ENCODE results near the gene LEKR1. TPM values are rescaled to one million over a fixed set of nuclear protein-coding genes. Genes with fewer than 3 reads are reported as not detected.

LEKR1 gene
- total and polyA plus RNA-seq, 2 donors = 0.37 to 2.7 TPM

DNA sequence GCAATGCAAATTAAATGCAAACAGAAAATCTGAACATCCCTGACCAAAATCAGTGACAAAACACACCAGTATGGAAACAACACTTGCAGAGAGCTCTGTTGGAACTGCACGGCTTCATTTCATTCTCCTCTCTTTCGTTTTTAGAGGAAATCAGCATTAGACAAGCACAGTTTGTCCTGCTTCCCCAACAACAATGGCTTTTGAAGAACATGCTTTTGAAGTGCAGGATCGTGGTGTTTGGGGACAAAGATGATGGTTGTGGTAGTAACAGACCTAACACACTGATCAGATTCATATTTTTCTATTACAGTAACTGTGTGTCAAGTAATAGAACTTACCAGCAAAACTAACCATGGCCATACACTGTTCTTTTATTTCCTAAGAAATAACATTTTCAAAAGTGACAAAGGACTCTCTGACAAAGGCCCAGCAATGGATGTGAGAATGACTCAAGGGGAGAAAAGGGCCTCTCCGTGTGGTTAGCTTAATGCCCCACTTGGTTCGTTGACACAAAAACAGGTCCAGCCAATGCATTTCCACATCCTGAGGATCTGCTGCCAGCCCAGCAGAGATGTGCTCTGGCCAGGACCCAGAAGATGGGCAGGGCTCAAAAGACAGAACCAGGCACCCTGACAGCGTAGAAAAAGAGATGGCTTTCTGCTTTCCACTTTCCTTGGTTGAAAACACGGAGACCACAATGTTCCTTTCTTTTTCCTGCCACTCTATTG is 249.7 kb downstream of the LEKR1 start:
- Histone ChIP-seq H3K4me1 (ENCODE audit: insufficient read depth) (no peaks in the 10 kb centered on the region), H3K27ac (ENCODE audit: low read depth) (no peak overlapping the region), H3K36me3 (ENCODE audit: insufficient read depth) (no peaks in the 10 kb centered on the region), H3K4me3 (ENCODE audit: low read depth, low read length) (no peak overlapping the region)
- DNase-seq (ENCODE audit: extremely low spot score) = no peak
- WGBS = 65% methylated on average over 7 of the region's 7 CpGs

DNA sequence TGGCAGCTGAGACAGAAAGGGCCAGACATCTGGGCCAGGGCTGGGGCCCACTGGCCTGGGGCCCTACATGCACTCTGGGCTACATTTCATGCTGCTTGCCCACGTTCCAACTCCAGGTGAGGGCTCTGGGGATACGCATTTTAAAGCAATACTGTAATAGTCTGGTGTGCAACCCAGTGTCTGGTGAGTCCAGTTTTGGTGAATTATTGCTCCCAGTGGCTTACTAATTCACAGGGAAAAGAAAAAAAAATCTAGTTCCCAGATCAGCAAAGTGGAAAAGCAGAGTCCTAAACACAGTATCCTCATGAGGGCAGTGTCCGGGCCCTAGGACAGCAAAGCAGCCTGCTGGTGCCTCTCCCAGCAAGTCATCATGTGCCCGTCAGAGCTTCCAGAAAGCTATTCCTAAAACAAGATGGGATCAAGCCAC is 251.4 kb downstream of the LEKR1 start:
- 61% methylated on average over 4 of the region's 4 CpGs for WGBS
- Histone ChIP-seq H3K4me1 (ENCODE audit: insufficient read depth) (no peaks in the 10 kb centered on the region), H3K36me3 (ENCODE audit: insufficient read depth) (no peaks in the 10 kb centered on the region), H3K4me3 (ENCODE audit: low read depth, low read length) (no peak overlapping the region), H3K27ac (ENCODE audit: low read depth) (no peak overlapping the region)
- DNase-seq (ENCODE audit: extremely low spot score) = no peak

DNA sequence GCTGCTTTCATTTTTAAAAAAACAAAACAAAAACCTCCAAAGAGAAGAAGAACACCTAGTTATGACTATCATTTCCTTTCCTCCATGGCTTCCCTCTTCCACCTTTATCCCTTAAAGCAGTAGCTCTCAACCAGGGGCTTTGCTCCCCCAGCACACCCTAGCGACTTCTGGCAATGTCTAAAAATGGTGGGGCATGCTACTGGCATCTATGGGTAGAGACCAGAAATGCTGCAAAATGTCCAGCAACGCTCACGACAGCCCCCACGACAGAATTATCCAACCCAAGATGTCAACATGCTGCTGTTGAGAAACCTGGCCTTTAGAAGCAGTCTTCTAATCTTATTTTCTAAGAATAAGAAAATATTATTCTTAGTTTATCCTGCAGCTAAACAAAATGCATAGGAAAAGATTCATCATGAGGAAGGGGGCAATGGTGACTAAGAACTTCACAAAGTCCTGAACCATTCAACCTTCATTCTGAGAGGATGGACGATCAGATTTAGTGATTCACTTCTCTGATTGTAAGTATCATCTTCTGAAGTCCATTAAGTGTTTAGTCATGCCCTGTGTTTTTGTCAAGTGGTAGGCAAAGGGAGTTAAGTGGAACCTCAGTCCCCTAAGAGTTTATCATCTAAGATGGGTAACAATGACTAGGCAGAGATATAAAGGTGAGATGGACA is 252.1 kb downstream of the LEKR1 start:
- 72% methylated on average over 5 of the region's 5 CpGs for WGBS
- H3K4me3 ChIP-seq (ENCODE audit: low read depth, low read length) = no peak overlapping the region
- no peaks in the 10 kb centered on the region for H3K4me1 ChIP-seq (ENCODE audit: insufficient read depth)
- no peak overlapping the region for H3K27ac ChIP-seq (ENCODE audit: low read depth)
- no peak for DNase-seq (ENCODE audit: extremely low spot score)
- no peaks in the 10 kb centered on the region for H3K36me3 ChIP-seq (ENCODE audit: insufficient read depth)

DNA sequence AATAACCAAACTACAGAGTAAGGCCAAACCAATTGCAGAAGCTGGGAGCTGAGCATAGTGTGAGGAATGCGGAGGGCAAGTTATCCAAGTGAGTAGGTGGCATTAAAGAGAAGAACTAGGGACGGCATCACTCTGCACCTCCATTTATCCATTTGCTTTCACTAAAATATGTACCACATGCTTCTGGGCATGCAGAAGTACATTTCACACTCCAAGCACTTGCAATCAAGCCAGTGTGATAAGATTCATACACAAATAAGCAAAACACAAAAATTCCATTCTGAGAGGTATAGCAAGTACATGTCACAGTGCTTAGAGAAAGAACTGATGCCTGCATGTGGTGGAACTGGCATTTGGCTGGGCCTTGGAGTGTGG is 252.6 kb downstream of the LEKR1 start:
- WGBS = 90% methylated on average over 2 of the region's 2 CpGs
- DNase-seq (ENCODE audit: extremely low spot score) = no peak
- Histone ChIP-seq H3K4me3 (ENCODE audit: low read depth, low read length) (no peak overlapping the region), H3K4me1 (ENCODE audit: insufficient read depth) (no peaks in the 10 kb centered on the region), H3K27ac (ENCODE audit: low read depth) (no peak overlapping the region), H3K36me3 (ENCODE audit: insufficient read depth) (no peaks in the 10 kb centered on the region)

DNA sequence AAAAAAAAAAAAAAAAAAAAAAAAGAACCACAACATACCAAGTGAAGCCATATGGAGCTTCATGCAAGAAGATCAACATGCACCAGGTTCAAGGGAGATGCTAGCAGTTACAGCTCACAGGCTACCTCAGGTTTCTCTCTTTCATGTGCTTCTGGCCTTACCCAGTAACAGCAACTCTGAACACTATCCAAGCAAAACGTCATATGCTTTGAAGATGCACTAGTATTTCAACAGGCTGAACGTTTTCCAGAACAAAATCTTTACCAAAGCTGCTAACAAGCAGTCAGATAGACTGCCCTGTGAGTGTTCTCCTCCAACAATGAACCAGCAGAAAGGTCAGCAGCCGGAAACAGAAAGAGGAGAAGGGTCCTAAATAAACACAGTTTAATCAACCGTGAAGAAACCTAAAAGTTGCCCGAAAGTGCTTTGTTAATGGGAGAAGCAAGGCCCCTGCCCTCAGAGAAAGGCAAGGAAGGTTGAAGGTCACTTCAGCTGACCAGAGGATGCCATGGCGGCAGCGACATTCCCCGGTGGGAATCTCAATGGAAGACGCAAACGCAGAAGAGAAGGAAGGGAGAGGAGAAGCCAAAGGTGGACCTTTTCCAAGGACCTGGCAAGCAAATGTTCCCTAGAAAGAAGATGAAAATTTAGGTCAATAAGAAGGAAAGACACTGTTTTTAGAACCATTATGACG is 253.7 kb downstream of the LEKR1 start:
- no peaks in the 10 kb centered on the region for H3K4me1 ChIP-seq (ENCODE audit: insufficient read depth)
- DNase-seq (ENCODE audit: extremely low spot score) = no peak

DNA sequence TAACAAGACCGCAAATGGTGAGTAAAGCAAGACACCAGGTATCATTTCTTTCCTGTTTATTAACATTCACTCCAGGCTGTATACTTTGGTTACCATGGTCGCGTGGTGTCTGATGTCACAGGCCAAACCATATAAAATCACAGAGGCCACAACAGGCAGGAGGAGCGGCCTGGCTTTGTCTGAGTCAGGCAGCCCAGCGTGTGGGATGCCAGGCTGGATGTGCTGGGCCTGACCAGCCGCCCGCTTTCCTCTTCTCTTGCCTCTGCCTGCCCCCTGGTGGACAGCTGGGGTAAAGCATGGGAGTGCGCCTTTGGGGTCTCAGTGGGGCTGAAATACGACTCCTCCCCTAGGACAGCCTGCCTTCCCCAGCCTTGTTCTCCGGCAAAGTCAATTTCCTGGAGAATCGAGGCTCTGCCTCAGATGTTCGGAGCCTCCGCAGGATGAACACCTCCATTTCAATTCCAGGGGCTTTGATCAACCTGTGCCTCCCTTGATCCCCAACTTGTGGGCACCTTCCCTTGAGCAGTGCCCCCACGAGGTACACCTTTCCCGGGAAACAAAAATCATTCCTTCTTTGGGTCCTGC is 255.6 kb downstream of the LEKR1 start:
- Histone ChIP-seq H3K4me3 (ENCODE audit: low read depth, low read length) (no peak overlapping the region), H3K4me1 (ENCODE audit: insufficient read depth) (no peaks in the 10 kb centered on the region), H3K27ac (ENCODE audit: low read depth) (no peak overlapping the region), H3K36me3 (ENCODE audit: insufficient read depth) (no peaks in the 10 kb centered on the region)
- peak; percentile 82 for DNase-seq (ENCODE audit: extremely low spot score)
- 11% methylated on average over 15 of the region's 15 CpGs for WGBS

More for the DNA sequence above, 253.7 kb downstream of the LEKR1 start:
- H3K36me3 ChIP-seq (ENCODE audit: insufficient read depth) = no peaks in the 10 kb centered on the region
- H3K4me3 ChIP-seq (ENCODE audit: low read depth, low read length) = no peak overlapping the region
- H3K27ac ChIP-seq (ENCODE audit: low read depth) = no peak overlapping the region
- WGBS = 79% methylated on average over 11 of the region's 11 CpGs

DNA sequence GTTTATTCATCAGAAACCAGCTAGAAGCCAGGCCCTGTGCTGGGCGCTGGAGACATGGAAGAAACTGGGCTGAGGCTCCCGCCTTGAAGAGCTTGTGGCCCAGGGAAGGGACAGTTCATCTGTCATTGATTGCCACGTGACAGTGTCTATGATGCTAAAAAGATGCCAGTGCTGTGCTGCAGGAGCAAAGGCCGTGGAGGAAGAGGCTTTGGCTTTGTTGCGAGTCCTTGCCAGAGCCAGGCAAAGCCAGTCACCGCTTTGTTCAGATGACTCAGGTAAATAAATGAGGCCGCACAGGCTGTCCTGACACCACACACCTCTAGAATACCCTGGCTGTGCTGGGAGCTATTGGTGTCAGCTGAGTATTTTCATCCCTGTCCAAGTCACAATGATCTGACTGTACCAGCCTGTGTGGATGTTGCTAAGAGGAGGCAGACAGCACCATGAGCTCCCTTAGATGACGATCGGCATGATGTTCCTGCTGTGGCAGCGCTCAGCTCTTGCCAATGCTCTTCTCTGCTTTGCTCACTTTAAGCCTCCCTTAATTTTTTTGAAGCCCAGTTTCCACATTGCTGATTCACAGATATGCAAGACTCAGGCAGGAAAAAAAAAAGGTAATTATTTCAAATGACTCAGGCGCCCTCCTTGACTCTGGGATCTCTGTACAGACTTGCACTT is 256.3 kb downstream of the LEKR1 start:
- Histone ChIP-seq H3K27ac (ENCODE audit: low read depth) (no peak overlapping the region), H3K36me3 (ENCODE audit: insufficient read depth) (no peaks in the 10 kb centered on the region), H3K4me3 (ENCODE audit: low read depth, low read length) (no peak overlapping the region), H3K4me1 (ENCODE audit: insufficient read depth) (no peaks in the 10 kb centered on the region)
- no peak for DNase-seq (ENCODE audit: extremely low spot score)
- WGBS = 82% methylated on average over 11 of the region's 11 CpGs

DNA sequence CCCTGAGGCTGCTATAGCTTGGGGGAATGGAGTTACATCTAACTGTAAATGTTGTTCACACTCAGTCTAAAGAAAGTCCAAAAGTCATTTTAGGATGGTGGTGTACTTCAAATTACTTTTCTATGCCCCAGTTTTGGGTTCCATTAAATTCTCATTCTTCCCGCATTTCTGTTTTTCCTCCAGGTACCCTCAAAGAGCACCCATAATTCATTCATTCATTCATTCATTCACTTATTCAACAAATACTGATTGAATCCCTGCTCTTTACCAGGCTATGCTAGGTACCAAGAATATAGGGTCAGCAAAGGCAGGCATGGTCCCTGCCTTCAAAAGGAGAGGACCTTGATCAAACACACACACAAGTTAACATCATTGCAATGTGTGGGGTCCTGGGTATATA is 257.7 kb downstream of the LEKR1 start:
- no peak for DNase-seq (ENCODE audit: extremely low spot score)
- H3K27ac ChIP-seq (ENCODE audit: low read depth) = no peak overlapping the region
- no peak overlapping the region for H3K4me3 ChIP-seq (ENCODE audit: low read depth, low read length)
- H3K4me1 ChIP-seq (ENCODE audit: insufficient read depth) = no peaks in the 10 kb centered on the region
- 97% methylated on average over 1 of the region's 1 CpG for WGBS
- H3K36me3 ChIP-seq (ENCODE audit: insufficient read depth) = no peaks in the 10 kb centered on the region

DNA sequence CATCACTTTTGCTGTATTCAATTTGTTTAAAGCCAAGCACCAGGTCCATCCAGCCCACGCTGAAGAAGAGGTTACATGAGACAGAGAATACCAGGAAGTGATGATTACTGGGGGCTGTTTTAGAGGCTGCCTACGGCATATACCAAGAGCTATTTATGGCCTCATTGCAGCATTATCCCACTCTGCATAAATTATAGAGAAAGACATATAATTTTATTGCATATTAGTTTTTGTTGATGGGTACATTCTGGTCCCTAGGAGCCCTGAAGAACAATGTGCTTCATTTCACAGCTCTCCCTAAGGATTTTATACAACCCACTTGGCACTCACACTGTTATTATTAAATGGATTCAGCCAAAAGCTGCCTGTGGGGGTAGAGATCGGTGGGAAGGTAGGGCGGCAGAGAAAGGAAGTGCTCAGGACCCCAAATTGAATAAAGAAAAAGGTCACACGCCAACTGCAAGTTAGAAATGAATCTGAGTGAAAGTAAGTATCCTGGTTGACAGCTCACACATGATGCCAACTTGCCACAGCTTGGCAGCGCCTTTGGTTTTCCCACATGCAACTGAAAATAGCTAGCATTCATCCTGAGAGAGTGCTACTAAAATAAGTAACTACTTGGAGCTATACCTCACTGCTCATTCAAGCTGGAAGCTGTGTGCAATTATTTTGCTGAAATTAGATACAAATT is 260.1 kb downstream of the LEKR1 start:
- no peak for DNase-seq (ENCODE audit: extremely low spot score)
- 53% methylated on average over 6 of the region's 6 CpGs for WGBS
- Histone ChIP-seq H3K4me1 (ENCODE audit: insufficient read depth) (no peaks in the 10 kb centered on the region), H3K4me3 (ENCODE audit: low read depth, low read length) (no peak overlapping the region), H3K27ac (ENCODE audit: low read depth) (no peak overlapping the region), H3K36me3 (ENCODE audit: insufficient read depth) (no peaks in the 10 kb centered on the region)

DNA sequence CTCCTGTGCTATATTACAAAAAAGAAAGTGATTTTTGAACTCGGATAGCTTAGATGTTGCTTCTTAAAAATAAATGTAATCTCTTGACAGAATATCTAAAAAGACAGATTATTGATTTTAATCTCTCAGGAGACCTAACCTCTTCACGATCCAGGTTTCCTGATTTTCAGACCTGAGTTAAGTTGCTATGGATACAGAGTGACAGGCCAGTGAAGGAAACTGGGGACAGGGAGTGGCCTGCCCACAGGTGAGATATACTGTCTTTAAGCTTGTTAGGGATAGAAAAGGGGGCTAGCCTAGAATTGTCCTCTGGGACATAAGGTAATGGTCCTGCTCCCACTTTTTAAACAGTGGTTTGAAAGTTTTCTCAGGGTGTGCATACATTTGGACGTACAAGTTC is 260.6 kb downstream of the LEKR1 start:
- H3K4me1 ChIP-seq (ENCODE audit: insufficient read depth) = no peaks in the 10 kb centered on the region
- H3K4me3 ChIP-seq (ENCODE audit: low read depth, low read length) = no peak overlapping the region

DNA sequence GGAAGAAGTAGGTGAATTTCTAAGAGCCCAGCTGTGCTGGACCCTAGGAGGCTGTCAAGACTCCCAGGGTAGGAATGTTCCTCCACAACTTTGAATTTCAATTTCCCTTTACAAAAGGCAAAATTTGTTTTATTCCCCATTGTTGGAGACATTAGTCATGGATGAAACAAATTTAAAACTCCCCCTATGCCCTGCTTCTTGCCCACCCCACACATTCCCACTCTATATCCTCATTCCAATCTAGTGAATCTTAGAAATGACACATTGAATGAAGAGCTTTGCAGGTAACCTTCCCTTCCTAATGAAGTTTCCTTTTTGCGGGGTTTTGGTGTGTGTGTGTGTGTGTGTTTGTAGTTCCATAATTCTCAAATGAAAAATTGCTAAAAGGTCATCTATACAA is 261.2 kb downstream of the LEKR1 start:
- no peak overlapping the region for H3K27ac ChIP-seq (ENCODE audit: low read depth)
- WGBS = 75% methylated on average over 1 of the region's 1 CpG
- no peaks in the 10 kb centered on the region for H3K36me3 ChIP-seq (ENCODE audit: insufficient read depth)
- no peak overlapping the region for H3K4me3 ChIP-seq (ENCODE audit: low read depth, low read length)
- H3K4me1 ChIP-seq (ENCODE audit: insufficient read depth) = no peaks in the 10 kb centered on the region
- no peak for DNase-seq (ENCODE audit: extremely low spot score)

More for the DNA sequence above, 260.6 kb downstream of the LEKR1 start:
- 68% methylated on average over 3 of the region's 3 CpGs for WGBS
- H3K36me3 ChIP-seq (ENCODE audit: insufficient read depth) = no peaks in the 10 kb centered on the region
- DNase-seq (ENCODE audit: extremely low spot score) = no peak
- H3K27ac ChIP-seq (ENCODE audit: low read depth) = no peak overlapping the region

DNA sequence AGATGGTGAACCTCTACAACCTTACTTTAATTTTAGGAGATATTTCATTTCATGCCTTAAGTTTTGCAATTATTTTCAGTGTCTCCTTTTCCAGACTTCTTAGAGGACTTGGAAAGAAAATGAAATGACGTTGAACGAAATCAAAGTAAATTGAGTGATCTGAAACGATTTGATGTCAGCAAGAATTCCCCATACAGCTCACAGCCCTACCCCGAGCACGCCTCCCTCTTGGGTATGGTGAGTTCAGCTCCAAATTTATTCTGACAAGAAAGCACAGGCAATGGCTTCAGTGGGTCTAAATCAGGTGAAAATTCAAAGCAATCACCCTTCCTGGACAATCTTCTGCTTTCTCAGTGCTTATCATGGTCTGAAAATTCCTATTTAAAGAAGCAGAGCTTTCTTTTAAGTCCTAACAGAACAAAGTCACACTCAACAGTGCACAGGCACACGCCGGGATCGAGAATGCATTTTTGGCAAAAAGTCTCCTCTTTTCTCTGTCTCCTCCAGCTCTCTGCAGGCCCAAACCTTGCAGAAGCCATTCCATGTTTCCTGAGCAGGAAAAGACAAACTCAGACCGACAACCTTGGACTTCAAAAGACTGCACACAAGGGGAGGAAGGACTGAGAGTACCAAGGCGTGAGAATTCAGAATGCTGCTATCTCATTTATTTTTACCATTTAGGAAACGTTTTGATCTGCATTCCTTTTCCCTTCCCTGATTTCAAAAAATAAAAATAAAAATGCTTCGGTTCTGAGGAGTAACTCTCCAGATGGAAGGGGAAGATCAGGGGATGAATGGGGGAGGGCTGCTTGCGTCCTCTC is 261.8 kb downstream of the LEKR1 start:
- no peak for DNase-seq (ENCODE audit: extremely low spot score)
- Histone ChIP-seq H3K36me3 (ENCODE audit: insufficient read depth) (no peaks in the 10 kb centered on the region), H3K4me3 (ENCODE audit: low read depth, low read length) (no peak overlapping the region), H3K27ac (ENCODE audit: low read depth) (peak overlapping the region; percentile 97), H3K4me1 (ENCODE audit: insufficient read depth) (no peaks in the 10 kb centered on the region)
- 13% methylated on average over 13 of the region's 13 CpGs for WGBS

Data from urinary bladder (tissue), 4 donors.